ENCODE data around the gene VPS13A.

VPS13A gene

DNA sequence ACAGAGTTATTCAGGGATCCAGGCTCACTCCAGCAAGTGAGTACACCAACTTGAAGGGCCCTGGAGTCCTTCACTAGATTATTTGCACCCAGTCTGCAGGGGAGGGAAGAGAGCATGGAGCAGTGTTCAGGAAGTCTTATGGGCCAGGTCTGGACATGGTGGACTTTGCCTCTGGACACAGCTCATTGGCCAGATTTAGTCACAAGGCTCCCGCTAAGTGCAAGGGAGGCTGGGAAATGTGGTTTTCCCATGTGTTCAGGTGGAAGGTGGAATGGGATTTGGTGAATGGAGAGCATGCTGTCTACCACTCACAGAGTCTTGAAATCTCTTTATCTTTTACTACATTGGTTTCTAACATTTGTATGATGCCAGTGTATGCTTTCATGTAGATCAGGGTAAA, 270.3 kb downstream of the VPS13A start:
- DNase-seq (no peak), ATAC-seq (no peak)
- Mint-ChIP-seq H3K9me3 (peaks cover 6 to 11% of the 10 kb centered on the region in 2 donors), H3K27ac (no peak overlapping the region), H3K4me1 (no peaks in the 10 kb centered on the region), H3K4me3 (no peak overlapping the region), H3K27me3 (no peaks in the 10 kb centered on the region)

DNA sequence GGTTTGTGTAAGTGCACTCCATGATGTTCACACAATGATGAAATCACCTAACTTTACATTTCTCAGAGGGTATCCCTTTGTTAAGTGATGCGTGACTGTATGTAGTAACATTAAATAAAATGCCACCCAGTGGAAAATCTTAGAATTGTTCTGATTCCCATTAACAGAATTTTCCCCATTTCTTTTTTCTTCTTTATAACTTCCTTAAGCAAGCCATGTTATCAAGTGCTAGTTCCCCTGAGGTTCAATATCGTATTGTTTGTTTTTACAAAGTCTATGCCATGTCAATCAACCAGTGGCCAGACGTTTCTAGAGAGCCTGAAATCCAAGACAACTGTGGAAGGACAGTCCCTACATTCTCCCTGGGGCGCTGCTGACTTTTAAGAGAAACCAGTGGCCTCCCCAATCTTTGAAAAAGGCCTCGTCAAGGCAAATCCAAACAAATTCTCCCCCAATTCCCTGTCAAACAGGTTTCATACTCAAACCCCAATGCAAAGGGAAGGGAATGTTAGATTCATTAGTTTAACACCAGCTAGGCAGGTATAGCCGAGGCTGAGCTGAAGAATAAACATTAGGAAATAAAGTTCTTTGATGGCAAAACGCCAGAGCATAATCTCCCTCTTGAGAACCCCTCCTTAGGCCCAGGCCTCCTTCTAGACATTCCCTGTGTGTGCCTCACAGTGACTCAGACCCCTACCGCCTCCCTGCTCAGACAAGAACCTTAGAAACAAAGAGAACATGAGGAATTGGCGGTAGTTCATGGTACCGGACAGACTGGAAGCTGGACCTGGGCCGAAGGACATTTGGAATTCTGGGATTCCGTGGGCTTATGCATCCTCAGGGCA, 272.1 kb downstream of the VPS13A start:
- H3K4me3 Mint-ChIP-seq = no peak overlapping the region
- ATAC-seq (no peak), DNase-seq (no peak)
- H3K4me1 Mint-ChIP-seq = peaks cover 8% of the 10 kb centered on the region
- no peak overlapping the region for H3K27ac Mint-ChIP-seq
- H3K27me3 Mint-ChIP-seq = no peaks in the 10 kb centered on the region
- peaks cover 6 to 11% of the 10 kb centered on the region in 2 donors for H3K9me3 Mint-ChIP-seq

DNA sequence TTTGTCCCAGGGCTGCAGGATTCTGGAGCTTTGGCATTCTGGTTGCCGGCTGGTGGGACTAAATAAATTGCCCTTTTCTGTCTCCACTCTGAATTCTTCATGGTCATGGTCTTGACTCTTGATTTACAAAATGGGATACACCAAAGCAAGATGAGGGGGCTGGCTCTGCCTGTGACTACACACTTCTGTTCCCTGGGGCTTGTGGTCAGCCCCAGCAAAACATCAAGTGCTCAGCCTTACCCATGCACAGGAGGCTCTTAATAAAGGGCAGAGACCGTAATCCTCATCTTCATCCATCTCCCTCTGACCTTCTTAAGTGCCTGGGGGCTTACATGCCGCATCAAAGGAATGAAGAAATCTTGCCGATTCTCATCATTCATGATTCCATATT, 272.7 kb downstream of the VPS13A start:
- no peak for DNase-seq
- no peaks in the 10 kb centered on the region for H3K27me3 Mint-ChIP-seq
- H3K9me3 Mint-ChIP-seq = peaks cover 6 to 11% of the 10 kb centered on the region in 2 donors
- peaks cover 8% of the 10 kb centered on the region for H3K4me1 Mint-ChIP-seq
- ATAC-seq = no peak
- H3K27ac Mint-ChIP-seq = no peak overlapping the region
- H3K4me3 Mint-ChIP-seq = no peak overlapping the region

DNA sequence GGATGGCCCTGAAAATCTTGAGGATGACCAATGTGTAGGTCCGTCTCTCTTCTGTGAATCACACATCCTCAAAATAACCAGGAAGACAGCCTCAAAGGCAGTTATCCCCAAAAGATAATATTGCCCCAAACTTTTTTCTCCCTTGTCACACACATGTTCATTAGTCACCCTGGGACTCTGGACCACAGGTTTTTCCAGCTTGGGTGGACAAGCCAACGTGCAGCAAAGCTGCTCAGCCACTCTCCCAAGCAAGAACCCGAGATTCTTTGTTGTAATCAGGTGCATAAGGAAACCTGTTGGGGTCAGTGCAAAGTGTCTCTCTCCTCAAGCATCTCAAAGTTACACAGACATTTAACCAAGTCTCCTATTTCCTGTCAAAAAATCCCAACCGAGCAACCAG, 274.2 kb downstream of the VPS13A start:
- no peak for ATAC-seq
- peaks cover 8% of the 10 kb centered on the region for H3K4me1 Mint-ChIP-seq
- no peaks in the 10 kb centered on the region for H3K27me3 Mint-ChIP-seq
- no peak overlapping the region for H3K27ac Mint-ChIP-seq
- H3K9me3 Mint-ChIP-seq = peaks cover 6 to 11% of the 10 kb centered on the region in 2 donors
- H3K4me3 Mint-ChIP-seq = no peak overlapping the region
- no peak for DNase-seq

DNA sequence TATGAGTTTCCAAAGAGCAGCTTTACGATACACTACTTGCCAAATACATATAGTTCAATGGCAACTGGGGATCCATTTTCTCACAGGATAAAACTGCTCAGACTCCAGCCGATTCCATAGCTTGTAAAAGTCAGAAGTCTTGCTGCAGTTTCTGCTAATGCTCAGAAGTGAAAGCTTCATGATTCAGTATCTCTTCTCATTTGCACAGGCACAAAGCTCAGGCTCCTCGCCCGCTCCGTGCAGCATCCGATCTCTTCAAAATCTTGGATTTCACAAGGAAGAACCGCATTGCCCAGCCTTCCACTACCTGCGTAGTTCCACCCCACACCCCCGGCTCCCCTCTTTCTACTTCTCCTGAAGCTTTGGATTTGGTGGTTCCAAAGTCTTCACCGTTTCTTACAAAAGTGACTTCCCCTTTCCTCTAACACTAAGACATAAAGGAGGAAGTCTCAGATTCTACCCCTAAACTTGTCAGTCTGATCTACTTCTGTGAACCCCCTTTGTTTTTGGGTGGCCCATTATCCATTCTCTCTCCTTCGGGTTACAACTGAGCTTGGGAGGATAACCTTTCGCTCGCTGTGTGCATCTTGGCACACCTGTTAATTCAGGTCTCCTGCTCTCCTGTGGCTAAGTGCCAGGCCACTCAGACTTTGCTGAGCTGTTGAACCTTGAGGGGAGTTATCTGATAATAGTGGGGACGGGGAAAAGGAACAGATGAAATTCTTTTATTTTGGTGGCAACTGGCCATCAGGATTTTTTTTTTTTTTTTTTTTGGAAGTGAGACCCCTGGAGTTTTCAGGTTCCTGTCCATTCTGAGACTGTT, 276.7 kb downstream of the VPS13A start:
- Mint-ChIP-seq H3K4me1 (peaks cover 22% of the 10 kb centered on the region), H3K9me3 (no peaks in the 10 kb centered on the region), H3K27me3 (no peaks in the 10 kb centered on the region), H3K27ac (no peak overlapping the region), H3K4me3 (peak overlapping the region; percentile 55 to 71)
- DNase-seq = no peak
- ATAC-seq = no peak

DNA sequence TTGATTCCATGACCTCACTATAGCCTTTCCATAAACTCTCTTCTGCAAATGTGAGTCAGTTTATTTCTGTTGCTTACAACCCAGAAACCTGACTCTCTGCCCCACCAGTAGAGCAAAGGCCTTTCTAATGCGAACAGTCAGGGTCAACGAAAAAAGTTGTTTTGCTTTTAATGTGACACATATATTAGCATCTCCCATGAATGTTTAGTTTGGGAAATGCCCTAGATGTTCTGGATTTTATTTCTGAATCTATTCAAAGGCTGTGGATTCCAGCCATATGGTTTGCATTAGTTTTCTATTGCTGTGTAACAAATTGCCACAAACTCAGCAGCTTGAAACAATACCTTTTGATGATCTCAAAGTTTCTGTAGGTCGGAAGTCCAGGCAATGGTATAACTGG, 277.3 kb downstream of the VPS13A start:
- H3K9me3 Mint-ChIP-seq = no peaks in the 10 kb centered on the region
- DNase-seq (no peak), ATAC-seq (no peak)
- H3K27ac Mint-ChIP-seq = peak overlapping the region in 1 of 2 donors; percentile 55
- H3K27me3 Mint-ChIP-seq = no peaks in the 10 kb centered on the region
- no peak overlapping the region for H3K4me3 Mint-ChIP-seq
- H3K4me1 Mint-ChIP-seq = peaks cover 22% of the 10 kb centered on the region

DNA sequence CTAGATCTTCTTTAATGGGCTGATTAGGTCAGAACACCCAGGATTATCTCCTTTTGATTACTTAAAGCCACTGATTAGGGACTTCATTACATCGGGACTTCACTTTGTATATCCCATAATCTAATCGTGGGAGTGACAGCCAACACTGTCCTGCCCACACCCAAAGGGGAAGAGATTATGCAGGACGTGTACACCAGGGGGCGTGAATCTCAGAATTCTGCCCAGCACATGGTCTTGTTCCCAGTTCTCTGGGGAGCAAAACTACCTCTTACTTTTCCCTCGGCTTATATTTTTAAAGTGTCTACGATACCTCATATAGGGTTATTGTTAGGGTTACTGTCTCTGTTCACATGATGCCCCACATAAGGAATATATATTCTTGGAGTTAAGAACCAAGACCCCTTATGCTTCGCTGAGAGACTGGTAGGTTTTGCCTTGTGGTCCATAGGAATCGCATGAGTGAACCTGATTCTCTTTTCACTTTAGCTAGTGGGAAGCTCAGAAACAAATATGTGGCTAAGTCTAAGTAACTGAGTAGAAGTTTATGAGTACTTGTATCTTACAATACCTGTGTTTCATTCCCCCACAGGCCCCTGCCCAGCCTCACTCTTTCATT, 278.1 kb downstream of the VPS13A start:
- Mint-ChIP-seq H3K4me3 (no peak overlapping the region), H3K27ac (no peak overlapping the region), H3K4me1 (peaks cover 22% of the 10 kb centered on the region), H3K9me3 (no peaks in the 10 kb centered on the region), H3K27me3 (no peaks in the 10 kb centered on the region)
- peak; percentile 48 for ATAC-seq
- peak in 1 of 2 donors; percentile 30 for DNase-seq

DNA sequence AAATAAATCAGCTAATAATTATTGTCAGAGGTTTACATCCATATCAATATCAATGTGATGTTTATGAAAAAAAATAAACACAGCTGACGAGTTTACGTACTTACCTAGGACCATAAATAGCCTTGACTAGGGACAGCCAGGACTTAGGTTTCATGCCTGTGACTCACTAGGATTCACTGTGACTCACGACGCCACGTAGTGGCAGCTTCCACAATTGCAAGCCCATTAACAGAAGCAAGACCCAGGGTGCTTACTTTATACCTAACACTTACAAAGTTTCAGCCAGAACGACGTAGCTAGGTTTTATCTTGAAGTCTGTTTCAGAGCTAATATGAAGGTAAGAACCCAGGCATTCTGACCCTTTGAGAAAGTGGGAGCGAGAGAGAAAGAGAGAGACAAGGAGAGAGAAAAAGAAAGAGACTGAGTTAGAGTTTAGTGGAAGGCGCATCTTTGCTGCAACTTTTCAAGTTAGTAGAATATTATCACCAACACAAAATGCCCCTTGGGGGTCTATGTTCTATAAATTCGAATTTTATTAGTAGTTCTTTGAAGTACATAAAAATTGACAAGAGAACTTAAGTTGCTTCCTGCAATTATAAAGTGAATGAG, 279.6 kb downstream of the VPS13A start:
- Mint-ChIP-seq H3K4me1 (peaks cover 22% of the 10 kb centered on the region), H3K9me3 (no peaks in the 10 kb centered on the region), H3K27ac (no peak overlapping the region), H3K4me3 (no peak overlapping the region), H3K27me3 (no peaks in the 10 kb centered on the region)
- ATAC-seq = peak; percentile 75
- peak; percentile 77 to 81 for DNase-seq

DNA sequence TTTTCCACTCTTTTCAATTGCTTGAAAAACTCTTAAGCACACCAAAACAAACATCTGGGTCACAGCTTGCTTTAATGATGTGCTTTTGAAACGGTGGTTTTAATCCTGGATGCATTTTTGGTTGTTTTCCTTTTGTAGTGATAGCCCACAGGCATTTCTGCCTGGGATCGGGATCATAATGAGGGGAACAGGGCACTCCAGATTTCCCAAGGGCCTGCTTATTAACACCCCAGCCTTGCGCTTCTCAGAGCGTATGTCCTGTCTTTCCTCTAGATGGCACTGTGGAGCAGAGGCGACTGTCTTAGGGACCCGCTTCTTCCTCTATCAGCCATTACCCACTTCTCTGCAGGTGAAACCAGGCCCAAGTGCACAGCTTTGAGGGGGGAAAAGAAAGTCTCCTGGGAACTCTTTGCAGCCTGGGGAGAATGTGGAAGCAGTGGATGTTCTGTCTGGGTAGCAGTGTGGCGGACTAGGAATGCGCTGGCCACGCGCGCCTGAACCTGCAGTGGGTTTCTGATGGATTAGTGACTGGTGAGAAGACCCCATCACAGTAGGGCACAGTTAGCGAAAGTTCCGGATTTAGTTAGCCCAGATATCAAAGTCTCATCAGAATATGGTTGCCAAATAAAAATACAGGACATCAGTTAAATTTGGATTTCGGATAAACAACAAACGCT, 280.7 kb downstream of the VPS13A start:
- no peak overlapping the region for H3K4me3 Mint-ChIP-seq
- H3K27ac Mint-ChIP-seq = no peak overlapping the region
- no peaks in the 10 kb centered on the region for H3K9me3 Mint-ChIP-seq
- DNase-seq = peak; percentile 55 to 64
- peak; percentile 83 for ATAC-seq
- H3K4me1 Mint-ChIP-seq = peaks cover 22% of the 10 kb centered on the region
- no peaks in the 10 kb centered on the region for H3K27me3 Mint-ChIP-seq

DNA sequence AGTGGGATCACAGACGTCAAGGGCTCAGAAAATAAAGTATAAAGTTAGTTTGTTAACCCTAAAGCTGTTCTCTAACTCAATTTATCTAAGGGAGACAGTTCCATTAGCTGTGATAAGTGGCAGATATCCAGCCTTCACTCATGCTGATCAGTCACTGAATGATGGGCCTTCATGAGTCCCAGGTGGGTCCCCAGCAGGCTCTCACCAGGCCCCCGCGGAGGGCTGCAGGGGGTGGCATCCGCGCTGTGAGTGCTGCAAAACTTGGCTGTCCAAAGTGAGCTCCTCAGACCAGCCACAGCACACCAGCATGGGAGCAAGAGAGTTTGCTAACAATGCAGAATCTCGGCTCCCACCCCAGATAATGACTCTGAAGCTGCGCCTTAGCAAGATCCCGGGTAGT, 283.6 kb downstream of the VPS13A start:
- H3K27me3 Mint-ChIP-seq = no peaks in the 10 kb centered on the region
- ATAC-seq (no peak), DNase-seq (no peak)
- H3K4me1 Mint-ChIP-seq = peaks cover 14% of the 10 kb centered on the region
- no peak overlapping the region for H3K4me3 Mint-ChIP-seq
- H3K27ac Mint-ChIP-seq = no peak overlapping the region
- no peaks in the 10 kb centered on the region for H3K9me3 Mint-ChIP-seq

DNA sequence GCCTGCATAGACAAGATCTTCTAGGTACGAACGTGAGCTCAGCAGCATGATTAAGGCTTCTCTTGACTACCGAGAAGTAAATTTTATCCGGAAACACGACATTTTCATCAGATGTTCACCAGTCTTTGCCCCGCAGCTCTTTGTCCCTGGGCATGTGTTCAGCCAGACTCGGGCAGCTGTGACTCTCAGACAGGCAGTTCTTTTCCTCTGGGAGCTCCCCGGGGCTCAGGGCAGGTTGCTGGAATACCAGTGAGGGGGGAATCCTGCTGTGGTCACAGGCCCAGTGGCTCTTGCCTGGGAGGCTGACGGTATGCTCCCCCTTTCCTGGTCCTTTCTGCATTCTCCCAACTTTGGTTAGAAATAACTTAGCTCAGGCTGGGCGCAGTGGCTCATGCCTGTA, 284.7 kb downstream of the VPS13A start:
- ATAC-seq (no peak), DNase-seq (no peak)
- H3K4me3 Mint-ChIP-seq = no peak overlapping the region
- no peaks in the 10 kb centered on the region for H3K27me3 Mint-ChIP-seq
- no peaks in the 10 kb centered on the region for H3K9me3 Mint-ChIP-seq
- H3K4me1 Mint-ChIP-seq = peaks cover 10% of the 10 kb centered on the region
- H3K27ac Mint-ChIP-seq = no peak overlapping the region

DNA sequence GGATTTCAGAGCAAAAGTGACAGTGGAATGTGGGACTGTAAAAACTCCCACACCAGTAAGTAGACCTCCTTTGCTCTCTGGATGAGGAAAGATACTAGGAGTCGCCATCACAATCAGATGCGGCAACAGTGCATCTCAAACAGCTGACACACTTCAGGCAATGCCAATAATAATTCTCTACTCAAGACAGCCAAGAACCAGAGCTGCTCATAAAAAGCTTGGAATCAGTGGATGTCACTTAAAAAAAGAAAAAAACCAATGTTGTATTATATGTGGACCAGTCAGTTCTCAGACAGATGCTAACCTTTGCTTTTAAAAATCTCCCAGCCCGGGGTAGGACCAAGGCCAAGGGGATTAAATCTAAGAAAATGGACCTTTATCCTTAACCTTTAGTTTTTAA, 285.8 kb downstream of the VPS13A start:
- no peak for ATAC-seq

DNA sequence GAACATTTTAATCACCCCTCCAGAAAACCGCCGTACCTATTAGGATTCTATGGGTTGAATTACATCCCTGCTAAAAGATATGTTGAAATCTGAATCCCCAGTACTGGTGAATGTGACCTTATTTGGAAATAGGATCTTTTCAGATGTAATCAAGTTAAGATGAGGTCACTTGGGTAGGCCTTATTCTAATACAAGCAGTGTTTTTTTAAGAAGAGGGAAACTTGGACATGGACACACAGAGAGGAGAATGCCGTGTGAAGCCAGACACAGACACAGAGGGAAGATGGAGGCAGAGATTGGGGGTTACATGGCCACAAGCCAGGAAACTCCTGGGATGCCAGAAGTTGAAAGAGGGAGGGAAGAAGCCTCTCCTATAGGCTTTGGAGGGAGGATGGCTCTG, 287.3 kb downstream of the VPS13A start:
- no peaks in the 10 kb centered on the region for H3K27me3 Mint-ChIP-seq
- no peak overlapping the region for H3K4me3 Mint-ChIP-seq
- H3K4me1 Mint-ChIP-seq = no peaks in the 10 kb centered on the region
- no peak overlapping the region for H3K27ac Mint-ChIP-seq
- no peaks in the 10 kb centered on the region for H3K9me3 Mint-ChIP-seq
- DNase-seq (no peak), ATAC-seq (no peak)

More for the DNA sequence above, 285.8 kb downstream of the VPS13A start:
- no peak overlapping the region for H3K27ac Mint-ChIP-seq
- H3K9me3 Mint-ChIP-seq = no peaks in the 10 kb centered on the region
- H3K4me1 Mint-ChIP-seq = peaks cover 2% of the 10 kb centered on the region
- H3K27me3 Mint-ChIP-seq = no peaks in the 10 kb centered on the region
- no peak for DNase-seq
- H3K4me3 Mint-ChIP-seq = no peak overlapping the region

DNA sequence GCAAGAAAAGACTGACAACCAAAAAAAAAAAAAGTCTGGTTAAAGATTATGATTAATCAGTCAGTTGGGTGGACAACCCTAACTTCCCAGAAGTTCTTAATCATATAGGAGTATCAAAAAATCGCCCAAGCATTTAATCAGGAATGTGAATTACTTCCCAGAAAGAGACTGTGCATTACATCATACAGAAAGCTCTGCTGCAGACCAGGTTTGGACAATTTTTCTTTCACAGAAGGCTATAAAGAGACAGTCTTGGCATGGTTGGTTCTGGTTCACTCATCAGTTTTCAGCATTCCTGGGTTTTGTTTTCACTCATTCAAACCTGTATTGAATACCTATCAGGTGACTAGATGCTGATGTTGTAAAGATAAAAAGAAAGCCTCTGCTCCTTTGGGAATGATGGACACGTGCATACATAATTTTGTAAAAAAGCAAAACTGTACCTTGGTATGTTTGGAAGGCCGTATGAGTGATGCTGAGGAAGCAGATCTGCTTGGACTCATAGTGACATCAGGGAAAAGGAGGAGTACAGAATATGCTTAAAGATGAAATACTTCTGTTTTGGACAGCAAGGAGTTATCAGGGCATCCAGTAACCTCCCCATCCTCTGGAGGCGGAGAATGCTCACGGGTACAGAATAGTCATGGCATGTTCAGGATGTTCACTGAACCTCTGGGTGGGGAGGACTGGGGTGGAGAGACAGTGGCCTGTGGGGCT, 292.3 kb downstream of the VPS13A start:
- DNase-seq = no peak
- Mint-ChIP-seq H3K9me3 (peaks cover 5 to 6% of the 10 kb centered on the region in 2 donors), H3K27me3 (no peaks in the 10 kb centered on the region), H3K4me3 (no peak overlapping the region), H3K27ac (no peak overlapping the region), H3K4me1 (no peaks in the 10 kb centered on the region)
- no peak for ATAC-seq
